HEK293T (cell line): Measurements from ENCODE around the gene STRAP.

Source experiments
- CTCF ChIA-PET: fragments of 350-600 bp; formaldehyde crosslinking; extraction: SDS; loops from one replicate; lab custom pipeline; 2021; ENCODE audit warnings: antibody characterized with exemption, inconsistent platforms; lab: Yijun Ruan, JAX
- POLR2A ChIA-PET: fragments of 350-600 bp; formaldehyde crosslinking; extraction: SDS; loops from one replicate; lab custom pipeline; 2020; ENCODE audit warnings: antibody characterized with exemption, inconsistent platforms; lab: Yijun Ruan, JAX
- DNase-seq: peaks from one replicate; pipeline ENCODE4 v3.0.0; 2012; ENCODE audit warnings: mixed read lengths; ENCODE audit errors: extremely low spot score
- ARNT ChIP-seq: fragments of 450-650 bp; IDR thresholded peaks from 2 replicates; pipeline ENCODE4 v1.6.1; 2017; ENCODE audit warnings: mild to moderate bottlenecking
- BHLHE40 ChIP-seq: fragments of 450-650 bp; IDR thresholded peaks from 2 replicates; pipeline ENCODE4 v1.6.1; 2016; ENCODE audit warnings: mild to moderate bottlenecking, moderate library complexity, borderline replicate concordance
- CTBP1 ChIP-seq: fragments of 450-650 bp; IDR thresholded peaks from 2 replicates; pipeline ENCODE4 v1.6.1; 2016; ENCODE audit warnings: borderline replicate concordance
- ELF4 ChIP-seq: fragments of 450-650 bp; IDR thresholded peaks from 2 replicates; pipeline ENCODE4 v1.6.1; 2017; ENCODE audit warnings: antibody characterized with exemption
- FOXA1 ChIP-seq: fragments of 450-650 bp; IDR thresholded peaks from 2 replicates; pipeline ENCODE4 v1.6.1; 2016; ENCODE audit warnings: mild to moderate bottlenecking
- FOXK2 ChIP-seq: fragments of 450-650 bp; IDR thresholded peaks from 2 replicates; pipeline ENCODE4 v1.6.1; 2016; ENCODE audit warnings: mild to moderate bottlenecking
- FOXM1 ChIP-seq: fragments of 450-650 bp; IDR thresholded peaks from 2 replicates; pipeline ENCODE4 v1.6.1; 2017; ENCODE audit warnings: mild to moderate bottlenecking, borderline replicate concordance
- HDGF ChIP-seq: fragments of 450-650 bp; IDR thresholded peaks from 2 replicates; pipeline ENCODE4 v1.6.1; 2017; ENCODE audit warnings: antibody characterized with exemption, borderline replicate concordance
- L3MBTL2 ChIP-seq: fragments of 450-650 bp; conservative IDR thresholded peaks from 2 replicates; pipeline ENCODE4 v1.6.1; 2016; ENCODE audit warnings: mild to moderate bottlenecking
- LEF1 ChIP-seq: fragments of 450-650 bp; IDR thresholded peaks from 2 replicates; pipeline ENCODE4 v1.6.1; 2017; ENCODE audit warnings: mild to moderate bottlenecking, borderline replicate concordance
- NFRKB ChIP-seq: fragments of 450-650 bp; IDR thresholded peaks from 2 replicates; pipeline ENCODE4 v1.6.1; 2016; ENCODE audit warnings: mild to moderate bottlenecking, moderate library complexity
- PKNOX1 ChIP-seq: fragments of 450-650 bp; IDR thresholded peaks from 2 replicates; pipeline ENCODE4 v1.6.1; 2016
- SP1 ChIP-seq: fragments of 450-650 bp; IDR thresholded peaks from 2 replicates; pipeline ENCODE4 v1.6.1; 2017
- SUZ12 ChIP-seq: fragments of 450-650 bp; IDR thresholded peaks from 2 replicates; pipeline ENCODE4 v1.6.1; 2016; ENCODE audit warnings: mild to moderate bottlenecking
- TARDBP ChIP-seq: fragments of 450-650 bp; IDR thresholded peaks from 2 replicates; pipeline ENCODE4 v1.6.1; 2016
- ZNF384 ChIP-seq: fragments of 450-650 bp; IDR thresholded peaks from 2 replicates; pipeline ENCODE4 v1.6.1; 2016

Gene STRAP

GRCh38 chr12:15842108-15842507 is 40.1 kb upstream of the STRAP start:
- POLR2A ChIA-PET = no interaction called here
- no peak for TF ChIP-seq SUZ12
- CTCF ChIA-PET = interaction anchor here (1.1 kb wide), 1 partner anchor 252 kb away, joined by 3 read pairs; no protein-coding TSS in a partner anchor
- DNase-seq = no peak

DNA sequence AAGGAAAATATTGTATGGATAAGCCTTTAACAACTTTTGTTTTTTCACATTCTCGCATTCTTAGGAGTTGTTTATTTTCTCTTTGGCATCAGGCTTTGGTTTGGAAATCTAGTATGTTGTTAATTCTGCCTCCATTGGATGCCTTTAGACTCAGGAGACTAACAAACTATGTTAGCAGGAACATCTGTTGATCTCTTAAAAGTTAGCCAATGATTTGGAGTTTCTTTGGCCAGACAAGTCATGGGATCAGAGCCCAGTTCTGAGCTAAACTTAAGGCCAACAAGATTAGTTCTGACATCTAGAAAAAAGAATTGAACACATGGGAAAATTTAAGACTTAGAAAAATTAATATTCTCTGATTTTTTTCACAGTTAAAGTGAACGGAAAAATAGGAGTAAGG is 35.3 kb upstream of the STRAP start:
- TF ChIP-seq L3MBTL2 (no peak), TARDBP (no peak)
- no peak for DNase-seq
- ChIA-PET CTCF (no interaction called here), POLR2A (no interaction called here)

DNA sequence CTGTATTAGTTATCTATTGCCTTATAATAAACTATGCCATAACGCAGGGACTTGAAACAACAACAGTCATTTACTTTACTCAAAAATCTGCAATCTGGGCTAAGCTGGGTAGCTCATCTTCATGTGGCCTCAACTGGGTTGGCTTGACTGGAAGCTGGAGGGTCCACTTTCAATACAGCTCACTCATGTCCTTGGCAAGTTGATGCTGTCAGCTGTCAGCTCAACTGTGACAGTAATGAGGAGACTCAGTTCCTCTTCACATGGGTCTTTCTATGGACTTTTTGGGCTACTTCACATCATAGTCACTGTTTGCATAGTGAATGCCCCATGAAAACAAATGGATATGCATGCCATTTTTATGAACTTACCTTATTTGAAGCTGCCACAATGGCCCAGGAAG is 33.6 kb upstream of the STRAP start:
- TF ChIP-seq ARNT (no peak), HDGF (no peak)
- ChIA-PET CTCF (interaction anchor here (0.7 to 1.7 kb wide), 2 partner anchors 264 to 572 kb away, joined by 3 to 7 read pairs; no protein-coding TSS in a partner anchor), POLR2A (no interaction called here)
- DNase-seq = no peak

DNA sequence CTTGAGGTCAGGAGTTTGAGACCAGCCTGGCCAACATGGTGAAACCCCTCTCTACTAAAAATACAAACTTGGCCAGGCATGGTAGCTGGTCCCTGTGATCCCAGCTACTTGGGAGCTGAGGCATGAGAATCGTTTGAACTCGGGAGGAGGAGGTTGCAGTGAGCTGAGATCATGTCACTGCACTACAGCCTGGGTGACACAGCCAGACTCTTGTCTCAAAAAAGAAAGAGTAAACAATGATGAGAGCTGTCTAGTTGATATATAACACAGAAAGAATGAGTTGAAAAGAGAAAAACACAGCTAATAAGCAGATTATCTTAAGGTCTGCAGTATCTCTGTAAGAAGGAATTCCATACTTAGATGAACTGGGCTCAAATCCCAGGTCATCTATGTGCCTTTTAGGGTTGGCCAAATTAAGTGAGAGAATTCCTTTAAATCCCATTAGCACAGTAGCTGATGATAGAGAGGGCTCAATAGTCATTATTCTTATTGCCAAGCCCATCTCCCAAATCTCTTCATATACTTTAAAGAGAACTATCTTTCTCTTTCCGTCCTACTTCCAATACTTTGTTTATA is 31.1 kb upstream of the STRAP start:
- POLR2A ChIA-PET = no interaction called here
- no peak for DNase-seq
- no peak for TF ChIP-seq FOXA1
- CTCF ChIA-PET = interaction anchor here (1.5 kb wide), 1 partner anchor 319 kb away, joined by 3 read pairs; no protein-coding TSS in a partner anchor

- DNase-seq = no peak
- TF ChIP-seq FOXA1 (no peak), SUZ12 (no peak), SP1 (no peak), ARNT (no peak), LEF1 (no peak), TARDBP (no peak), FOXK2 (no peak), ELF4 (no peak), CTBP1 (no peak), FOXM1 (no peak), BHLHE40 (no peak), HDGF (no peak), L3MBTL2 (no peak), ZNF384 (no peak), NFRKB (no peak), PKNOX1 (no peak)
- CTCF ChIA-PET = interaction anchor here (1.5 kb wide), 1 partner anchor 320 kb away, joined by 3 read pairs; no protein-coding TSS in a partner anchor
- POLR2A ChIA-PET = no interaction called here
Measured at GRCh38 chr12:15851919-15852318, 30.3 kb upstream of the STRAP start.

DNA sequence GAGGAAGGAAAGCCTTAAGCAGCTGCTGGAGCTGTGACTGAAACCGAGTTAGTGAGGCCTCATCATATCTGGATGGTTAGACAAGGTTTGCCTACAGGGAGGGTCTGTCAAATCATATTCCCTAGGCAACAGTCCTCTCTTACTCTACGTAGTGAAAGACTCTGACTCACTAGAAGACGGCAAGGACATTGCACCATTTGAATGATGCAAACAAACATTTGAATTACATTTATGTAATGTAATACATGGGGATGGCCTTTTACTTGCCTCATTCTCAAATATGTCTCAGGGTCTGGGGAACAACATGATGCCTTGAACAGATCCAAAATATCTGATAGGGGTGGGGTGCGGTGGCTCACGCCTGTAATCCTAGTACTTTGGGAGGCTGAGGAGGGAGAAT is 29.8 kb upstream of the STRAP start:
- TF ChIP-seq LEF1 (no peak), PKNOX1 (no peak), SUZ12 (no peak), CTBP1 (no peak)
- POLR2A ChIA-PET = no interaction called here
- DNase-seq = no peak
- CTCF ChIA-PET = no interaction called here

- CTCF ChIA-PET = interaction anchor here (2.0 kb wide), 1 partner anchor 269 kb away, joined by 9 read pairs; no protein-coding TSS in a partner anchor
- no peak for TF ChIP-seq FOXM1
- TF ChIP-seq LEF1 = no peak
- POLR2A ChIA-PET = no interaction called here
- DNase-seq = no peak
Measured at GRCh38 chr12:15853877-15854276, 28.3 kb upstream of the STRAP start.

- ChIA-PET CTCF (interaction anchor here (0.7 to 3.1 kb wide), 7 partner anchors 112 to 323 kb away, joined by 3 to 13 read pairs (median 5); no protein-coding TSS in a partner anchor), POLR2A (interaction anchor here (1.0 kb wide), 1 partner anchor 65 kb away, joined by 3 read pairs; no protein-coding TSS in a partner anchor)
- DNase-seq = no peak
- TF ChIP-seq HDGF = no peak
- no peak for TF ChIP-seq FOXK2
- no peak for TF ChIP-seq BHLHE40
- no peak for TF ChIP-seq ARNT
- no peak for TF ChIP-seq NFRKB
- TF ChIP-seq SUZ12 = no peak
Measured at GRCh38 chr12:15854916-15855315, 27.3 kb upstream of the STRAP start.
